Nephron progenitor cell (in vitro differentiated cells): ENCODE data around the gene IBTK.
"Not testable (repeated sequence)": the region's sequence is repeated elsewhere in the genome, so short reads cannot be mapped to it uniquely, and the experiment has no call there.

Experiments
- DNase-seq: peaks from one replicate; pipeline ENCODE4 v3.0.0; 2021
- H3K27ac Mint-ChIP-seq: 2 replicates; pipeline ENCODE4 v1.8.0; 2021; ENCODE audit warnings: mild to moderate bottlenecking, moderate library complexity, mixed read lengths
- H3K27me3 Mint-ChIP-seq: 2 replicates; pipeline ENCODE4 v1.8.0; 2021; ENCODE audit warnings: mild to moderate bottlenecking, low read depth, mixed read lengths; ENCODE audit not compliant: poor library complexity
- H3K36me3 Mint-ChIP-seq: 2 replicates; pipeline ENCODE4 v1.8.0; 2021; ENCODE audit warnings: low read depth, mixed read lengths
- H3K4me1 Mint-ChIP-seq: 2 replicates; pipeline ENCODE4 v1.8.0; 2021; ENCODE audit warnings: mixed read lengths
- H3K4me3 Mint-ChIP-seq: 2 replicates; pipeline ENCODE4 v1.8.0; 2021; ENCODE audit warnings: mild to moderate bottlenecking, moderate library complexity, mixed read lengths
- H3K9me3 Mint-ChIP-seq: 2 replicates; pipeline ENCODE4 v1.8.0; 2021; ENCODE audit warnings: mild to moderate bottlenecking, moderate library complexity, mixed read lengths
- TF ChIP-seq, protein P1 (sequence below): fragments of 200-600 bp; sonication (generic); IDR thresholded peaks from 2 replicates; pipeline ENCODE4 v1.5.0; 2021; ENCODE audit warnings: antibody characterized with exemption

Gene IBTK

DNA sequence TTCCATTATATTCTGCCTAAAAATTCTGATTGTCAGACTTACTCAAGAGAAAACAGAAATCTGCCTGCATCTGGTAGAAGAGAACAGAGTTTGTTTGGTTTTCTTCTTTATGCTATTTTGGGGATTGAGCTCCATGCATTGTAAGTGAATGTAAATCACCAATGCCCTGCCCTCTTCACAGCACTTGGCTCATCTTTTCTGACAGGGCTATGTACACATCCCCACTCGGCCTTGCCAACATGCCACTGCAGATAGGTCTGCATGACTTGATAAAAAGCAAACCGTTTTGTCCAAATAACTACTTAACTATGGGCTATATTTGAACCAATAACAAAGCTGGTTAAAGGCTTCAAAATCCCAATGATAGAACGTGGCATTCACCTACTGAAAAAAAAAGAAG is 117.7 kb downstream of the IBTK start:
- Mint-ChIP-seq H3K4me1 (no peaks in the 10 kb centered on the region), H3K36me3 (no peaks in the 10 kb centered on the region), H3K27ac (no peak overlapping the region), H3K27me3 (no peaks in the 10 kb centered on the region), H3K9me3 (peaks cover 16% of the 10 kb centered on the region), H3K4me3 (no peak overlapping the region)
- TF ChIP-seq, protein P1, sequence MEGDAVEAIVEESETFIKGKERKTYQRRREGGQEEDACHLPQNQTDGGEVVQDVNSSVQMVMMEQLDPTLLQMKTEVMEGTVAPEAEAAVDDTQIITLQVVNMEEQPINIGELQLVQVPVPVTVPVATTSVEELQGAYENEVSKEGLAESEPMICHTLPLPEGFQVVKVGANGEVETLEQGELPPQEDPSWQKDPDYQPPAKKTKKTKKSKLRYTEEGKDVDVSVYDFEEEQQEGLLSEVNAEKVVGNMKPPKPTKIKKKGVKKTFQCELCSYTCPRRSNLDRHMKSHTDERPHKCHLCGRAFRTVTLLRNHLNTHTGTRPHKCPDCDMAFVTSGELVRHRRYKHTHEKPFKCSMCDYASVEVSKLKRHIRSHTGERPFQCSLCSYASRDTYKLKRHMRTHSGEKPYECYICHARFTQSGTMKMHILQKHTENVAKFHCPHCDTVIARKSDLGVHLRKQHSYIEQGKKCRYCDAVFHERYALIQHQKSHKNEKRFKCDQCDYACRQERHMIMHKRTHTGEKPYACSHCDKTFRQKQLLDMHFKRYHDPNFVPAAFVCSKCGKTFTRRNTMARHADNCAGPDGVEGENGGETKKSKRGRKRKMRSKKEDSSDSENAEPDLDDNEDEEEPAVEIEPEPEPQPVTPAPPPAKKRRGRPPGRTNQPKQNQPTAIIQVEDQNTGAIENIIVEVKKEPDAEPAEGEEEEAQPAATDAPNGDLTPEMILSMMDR: no peak
- no peak for DNase-seq

DNA sequence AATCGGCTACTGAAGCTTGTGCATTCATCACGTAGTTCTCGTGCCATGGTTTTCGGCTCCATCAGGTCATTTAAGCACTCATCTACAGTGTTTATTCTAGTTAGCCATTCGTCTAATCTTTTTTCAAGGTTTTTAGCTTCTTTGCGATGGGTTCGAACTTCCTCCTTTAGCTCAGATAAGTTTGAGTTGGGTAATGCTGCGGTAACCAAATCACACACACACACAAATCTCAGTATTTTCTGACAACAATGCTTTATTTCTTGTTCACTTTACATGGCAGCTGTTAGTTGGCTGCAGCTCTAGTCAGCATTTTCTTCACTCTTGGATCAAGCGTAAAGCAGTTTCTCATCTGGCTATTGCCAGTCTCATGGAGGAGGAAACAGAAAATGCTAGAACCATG is 118.6 kb downstream of the IBTK start:
- not testable (repeated sequence) for H3K36me3 Mint-ChIP-seq, H3K4me3 Mint-ChIP-seq, H3K4me1 Mint-ChIP-seq, DNase-seq, H3K27ac Mint-ChIP-seq, H3K27me3 Mint-ChIP-seq
- peaks cover 17% of the 10 kb centered on the region for H3K9me3 Mint-ChIP-seq

DNA sequence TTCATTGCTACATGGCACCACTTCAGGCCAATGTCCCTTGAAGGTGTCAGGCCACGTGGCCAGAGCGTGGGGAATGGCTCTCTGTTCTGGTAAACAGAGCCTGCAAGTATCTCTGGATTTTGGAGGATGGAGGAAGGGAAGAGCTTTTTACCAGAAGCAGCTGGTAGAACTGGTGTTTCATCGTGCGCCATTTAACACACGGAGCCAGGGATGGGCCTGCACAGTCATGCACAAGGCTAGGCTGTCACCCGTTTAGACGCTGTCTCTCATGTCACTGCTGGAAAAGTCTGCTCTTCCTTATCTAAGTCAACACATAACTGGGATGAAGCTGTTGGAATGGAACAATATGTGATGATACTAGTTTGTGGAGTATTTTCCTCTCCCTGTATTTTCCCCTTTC is 123.9 kb downstream of the IBTK start:
- Mint-ChIP-seq H3K36me3 (no peaks in the 10 kb centered on the region), H3K27me3 (no peaks in the 10 kb centered on the region), H3K9me3 (peaks cover 14% of the 10 kb centered on the region), H3K4me3 (no peak overlapping the region), H3K27ac (no peak overlapping the region), H3K4me1 (peaks cover 6% of the 10 kb centered on the region)
- no peak for DNase-seq
- TF ChIP-seq, protein P1: no peak
